HCT116 (cell line): ENCODE results near the gene GYG1. TPM values are rescaled to one million over a fixed set of nuclear protein-coding genes. Genes with fewer than 3 reads are reported as not detected.

Experiments
- ATAC-seq: fragments of 200-7000 bp; cut with Tn5 transposase; 2 replicates; pipeline ENCODE4 v1.9.1; 2020; ENCODE audit warnings: mild to moderate bottlenecking, moderate library complexity
- BruUV-seq: library from RNA; stranded (reverse); fragments of 400-500 nt; replicated peaks from 2 replicates; lab custom pipeline; 2021; lab: Mats Ljungman, UMichigan
- CTCF ChIA-PET: fragments of 300-600 bp; sonication (Branson Sonifier 250); formaldehyde crosslinking; loops from one replicate; lab custom pipeline; 2021; ENCODE audit warnings: antibody characterized with exemption; lab: Charles Lee
- POLR2A ChIA-PET: fragments of 300-600, 350-600 bp; sonication (Branson Sonifier 250); formaldehyde crosslinking; loops from one replicate; lab custom pipeline; 2021; ENCODE audit warnings: antibody characterized with exemption; lab: Charles Lee
- RAD21 ChIA-PET, 2 experiments: fragments of 300-600 bp; sonication (Branson Sonifier 250); formaldehyde crosslinking; loops; one replicate each; lab custom pipeline; 2023; ENCODE audit warnings: low total read pairs in 2 of 2; ENCODE audit not compliant: uncharacterized antibody in 2 of 2, unreplicated experiment in 2 of 2, low non-redundant PET in 1 of 2; lab: Charles Lee
- DNase-seq: peaks from one replicate; pipeline ENCODE4 v3.0.0-alpha.2; 2010; ENCODE audit warnings: low read depth, low spot score
- H2AFZ ChIP-seq: fragments of 200-600 bp; shearing (Covaris generic), sonication (generic); 2 replicates; pipeline ENCODE4 v1.6.1; 2017; ENCODE audit warnings: low read depth, mixed run types, mixed read lengths, antibody characterized with exemption, low read length; ENCODE audit not compliant: poor library complexity, severe bottlenecking
- H3K27ac ChIP-seq: 2 replicates; pipeline ENCODE4 v1.5.1; 2012; ENCODE audit warnings: low read depth, low read length
- H3K27me3 ChIP-seq: fragments of 200-600 bp; sonication (generic); 2 replicates; pipeline ENCODE4 v1.6.1; 2016; ENCODE audit warnings: mixed run types, low read length, mixed read lengths; ENCODE audit not compliant: insufficient read depth
- H3K36me3 ChIP-seq, 2 experiments: fragments of 200-500 bp in 1 of 2; fragments of 200-600 bp in 1 of 2; sonication (Bioruptor generic) in 1 of 2; sonication (generic) in 1 of 2; 2 replicates each; pipeline versions ENCODE4 v1.5.1 to v1.6.1; 2014 to 2016; ENCODE audit warnings: low read length in 2 of 2, inconsistent platforms in 1 of 2, mixed read lengths in 1 of 2, mixed run types in 1 of 2; ENCODE audit not compliant: insufficient read depth in 2 of 2, control insufficient read depth in 1 of 2
- H3K4me1 ChIP-seq, 2 experiments: fragments of 200-600 bp in 1 of 2; sonication (generic) in 1 of 2; 2 replicates each; pipeline versions ENCODE4 v1.5.1 to v1.6.1; 2012 to 2017; ENCODE audit warnings: low read length in 2 of 2, inconsistent platforms in 1 of 2, mild to moderate bottlenecking in 1 of 2, mixed read lengths in 1 of 2, mixed run types in 1 of 2, moderate library complexity in 1 of 2; ENCODE audit not compliant: insufficient read depth in 2 of 2, control insufficient read depth in 1 of 2
- H3K4me2 ChIP-seq: fragments of 200-600 bp; sonication (generic); 2 replicates; pipeline ENCODE4 v1.6.1; 2017; ENCODE audit warnings: mixed run types, low read length, mixed read lengths
- H3K4me3 ChIP-seq, 2 experiments: fragments of 200-600 bp in 1 of 2; sonication (generic) in 1 of 2; replicated peaks in 1 of 2; 2 replicates each; pipeline ENCODE4 v1.5.1; 2011 to 2016; ENCODE audit warnings: low read length in 2 of 2, control low read depth in 1 of 2, low read depth in 1 of 2, mild to moderate bottlenecking in 1 of 2, mixed read lengths in 1 of 2, mixed run types in 1 of 2
- H3K79me2 ChIP-seq: fragments of 200-600 bp; sonication (generic); 2 replicates; pipeline ENCODE4 v1.6.1; 2017; ENCODE audit warnings: mild to moderate bottlenecking, mixed run types, low read length, moderate library complexity, mixed read lengths; ENCODE audit not compliant: insufficient read depth
- H3K9ac ChIP-seq: fragments of 200-600 bp; sonication (generic); 2 replicates; pipeline ENCODE4 v1.6.1; 2016; ENCODE audit warnings: low read length, mixed read lengths
- H3K9me2 ChIP-seq: fragments of 200-600 bp; sonication (generic), shearing (Covaris generic); 2 replicates; pipeline ENCODE4 v1.6.1; 2017; ENCODE audit warnings: mixed run types, mild to moderate bottlenecking, moderate library complexity; ENCODE audit not compliant: insufficient read depth
- H3K9me3 ChIP-seq, 2 experiments: fragments of 200-500 bp in 1 of 2; fragments of 200-600 bp in 1 of 2; sonication (Bioruptor generic) in 1 of 2; sonication (generic) in 1 of 2; 2 replicates each; pipeline ENCODE4 v1.6.1; 2014 to 2017; ENCODE audit warnings: low read length in 2 of 2, mixed read lengths in 2 of 2, inconsistent platforms in 1 of 2, low read depth in 1 of 2, mild to moderate bottlenecking in 1 of 2, mixed run types in 1 of 2, moderate library complexity in 1 of 2; ENCODE audit not compliant: control insufficient read depth in 1 of 2, insufficient read depth in 1 of 2
- H4K20me1 ChIP-seq: fragments of 200-600 bp; sonication (generic), shearing (Covaris generic); 2 replicates; pipeline ENCODE4 v1.6.1; 2017; ENCODE audit warnings: mixed run types, mild to moderate bottlenecking, moderate library complexity; ENCODE audit not compliant: insufficient read depth
- ATF3 ChIP-seq: IDR thresholded peaks from 2 replicates; pipeline ENCODE4 v1.6.1; 2012
- EGR1 ChIP-seq: IDR thresholded peaks from 2 replicates; pipeline ENCODE4 v1.6.1; 2012; ENCODE audit warnings: low read depth
- ELF1 ChIP-seq: IDR thresholded peaks from 2 replicates; pipeline ENCODE4 v1.6.1; 2012; ENCODE audit warnings: low read depth, borderline replicate concordance
- EZH2phosphoT487 ChIP-seq: fragments of 200-600 bp; IDR thresholded peaks from 2 replicates; pipeline ENCODE4 v1.6.1; 2018; ENCODE audit warnings: antibody characterized with exemption, borderline replicate concordance
- FOSL1 ChIP-seq: IDR thresholded peaks from 2 replicates; pipeline ENCODE4 v1.6.1; 2012; ENCODE audit warnings: low read depth
- JUND ChIP-seq: IDR thresholded peaks from 2 replicates; pipeline ENCODE4 v1.6.1; 2012
- POLR2A ChIP-seq: IDR thresholded peaks from 2 replicates; pipeline ENCODE4 v1.7.0; 2011; ENCODE audit warnings: borderline replicate concordance; ENCODE audit not compliant: insufficient read depth, insufficient read length; ENCODE audit errors: extremely low read depth
- POLR2AphosphoS5 ChIP-seq: IDR thresholded peaks from 2 replicates; pipeline ENCODE4 v1.6.1; 2011; ENCODE audit warnings: mild to moderate bottlenecking, low read depth, low read length, moderate library complexity
- RAD21 ChIP-seq: IDR thresholded peaks from 2 replicates; pipeline ENCODE4 v1.6.1; 2012; ENCODE audit warnings: low read depth, mild to moderate bottlenecking
- SRF ChIP-seq: IDR thresholded peaks from 2 replicates; pipeline ENCODE4 v1.6.1; 2012; ENCODE audit warnings: low read depth
- TCF7L2 ChIP-seq: IDR thresholded peaks from 2 replicates; pipeline ENCODE4 v1.7.0; 2011; ENCODE audit warnings: borderline replicate concordance, inconsistent platforms; ENCODE audit not compliant: insufficient read depth, insufficient read length; ENCODE audit errors: extremely low read depth
- YY1 ChIP-seq: IDR thresholded peaks from 2 replicates; pipeline ENCODE4 v1.6.1; 2011; ENCODE audit warnings: low read length, low read depth, moderate library complexity, mild to moderate bottlenecking; ENCODE audit not compliant: insufficient replicate concordance; ENCODE audit errors: extremely low read depth
- ZBTB33 ChIP-seq: IDR thresholded peaks from 2 replicates; pipeline ENCODE4 v1.6.1; 2011; ENCODE audit warnings: mild to moderate bottlenecking, low read length, moderate library complexity; ENCODE audit not compliant: insufficient replicate concordance; ENCODE audit errors: extremely low read depth
- intact Hi-C: fragments of 100-400 bp; cut with micrococcal nuclease; formaldehyde crosslinking; loops from 2 replicates; pipeline ENCODE4 v1.10.0; 2022
- total RNA-seq: library from RNA; stranded (reverse); gene quantifications from one replicate; pipeline ENCODE4 v1.2.1, GENCODE V29; 2021; ENCODE audit not compliant: unreplicated experiment

The GYG1 gene
- total RNA-seq, 1 experiment from 2014 or later, result 28.9 TPM

GRCh38 chr3:149058602-149059001 lies 67.3 kb downstream of the GYG1 start:
- no peaks in the 10 kb centered on the region for H3K9me3 ChIP-seq
- DNase-seq (no peak), ATAC-seq (no peak)
- H4K20me1 ChIP-seq, result no peaks in the 10 kb centered on the region
- no peak overlapping the region for H3K9ac ChIP-seq
- H3K4me1 ChIP-seq, result no peaks in the 10 kb centered on the region
- intact Hi-C loops, result no loop called here
- H3K27me3 ChIP-seq, result no peaks in the 10 kb centered on the region
- POLR2A ChIA-PET, result no interaction called here
- H3K79me2 ChIP-seq, result no peaks in the 10 kb centered on the region
- TF ChIP-seq POLR2AphosphoS5 (no peak), FOSL1 (no peak), SRF (no peak), ATF3 (no peak), YY1 (no peak), POLR2A (no peak), RAD21 (no peak), TCF7L2 (no peak)
- H3K36me3 ChIP-seq, result peaks cover 9 to 49% of the 10 kb centered on the region in 2 experiments; a peak in 3 of 4 replicates
- H3K9me2 ChIP-seq, result no peaks in the 10 kb centered on the region
- CTCF ChIA-PET, result no interaction called here
- H3K27ac ChIP-seq, result no peak overlapping the region
- no TSS peak for BruUV-seq
- no peak overlapping the region for H3K4me2 ChIP-seq
- H3K4me3 ChIP-seq, result no peak overlapping the region
- RAD21 ChIA-PET, result no interaction called here
- no peak overlapping the region for H2AFZ ChIP-seq

DNA sequence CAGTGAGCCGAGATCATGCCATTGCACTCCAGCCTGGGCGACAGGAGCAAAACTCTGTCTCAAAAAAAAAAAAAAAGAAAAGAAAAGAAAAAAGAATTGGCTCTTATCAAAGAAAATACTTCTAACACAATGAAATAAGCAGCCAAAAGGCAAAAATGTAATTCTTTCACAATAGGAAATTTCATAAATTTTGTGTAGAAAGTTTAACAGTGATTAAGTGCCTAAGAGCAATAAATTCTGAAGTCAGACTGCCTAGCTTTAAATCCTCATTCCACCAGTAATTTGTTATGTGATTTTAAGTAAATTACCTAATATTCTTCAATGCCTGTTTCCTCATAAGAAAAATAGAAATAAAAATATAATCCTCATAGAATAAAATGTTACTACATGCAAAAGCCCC lies 70.4 kb downstream of the GYG1 start:
- no peaks in the 10 kb centered on the region for H3K79me2 ChIP-seq
- BruUV-seq, result no TSS peak
- H3K9me2 ChIP-seq, result no peaks in the 10 kb centered on the region
- H3K9ac ChIP-seq, result no peak overlapping the region
- CTCF ChIA-PET, result no interaction called here
- no peak overlapping the region for H3K27ac ChIP-seq
- no peaks in the 10 kb centered on the region for H3K4me1 ChIP-seq
- H3K27me3 ChIP-seq, result no peaks in the 10 kb centered on the region
- intact Hi-C loops, result no loop called here
- RAD21 ChIA-PET, result no interaction called here
- no peak for TF ChIP-seq JUND
- TF ChIP-seq ZBTB33, result no peak
- TF ChIP-seq TCF7L2, result no peak
- no peak for TF ChIP-seq ELF1
- no peak for TF ChIP-seq POLR2A
- no peak for TF ChIP-seq EGR1
- no peak for TF ChIP-seq ATF3
- no peak for TF ChIP-seq EZH2phosphoT487
- no peak for TF ChIP-seq FOSL1
- no peak for TF ChIP-seq SRF
- POLR2A ChIA-PET, result no interaction called here
- no peak for ATAC-seq
- no peak overlapping the region for H3K4me3 ChIP-seq
- H3K36me3 ChIP-seq, result peaks cover 0 to 33% of the 10 kb centered on the region in 2 experiments; a peak in 2 of 4 replicates
- DNase-seq, result no peak
- no peaks in the 10 kb centered on the region for H4K20me1 ChIP-seq
- H3K4me2 ChIP-seq, result no peak overlapping the region
- H3K9me3 ChIP-seq, result no peaks in the 10 kb centered on the region
- H2AFZ ChIP-seq, result no peak overlapping the region
